A549 (cell line): ENCODE results near the gene CYP2D6. TPM values are rescaled to one million over a fixed set of nuclear protein-coding genes. Genes with fewer than 3 reads are reported as not detected.
"Not testable (repeated sequence)": the region's sequence is repeated elsewhere in the genome, so short reads cannot be mapped to it uniquely, and the experiment has no call there.

Experiments
- ATAC-seq, 2 experiments: fragments of 200-7000 bp in 1 of 2; fragments of >200 bp in 1 of 2; cut with Nextera tagmentation in 1 of 2; cut with Tn5 transposase in 1 of 2; 3 replicates each; pipeline versions ENCODE4 v1.8.0 to v1.9.1; 2018 to 2020; ENCODE audit warnings: mild to moderate bottlenecking in 1 of 2, moderate library complexity in 1 of 2
- CTCF ChIA-PET: fragments of 300-600 bp; sonication (Branson Sonifier 250); formaldehyde crosslinking; extraction: SDS; loops from one replicate; lab custom pipeline; 2021; ENCODE audit warnings: antibody characterized with exemption, inconsistent platforms; lab: Yijun Ruan, JAX
- POLR2A ChIA-PET: fragments of 350-600 bp; formaldehyde crosslinking; extraction: SDS; loops from one replicate; lab custom pipeline; 2021; ENCODE audit warnings: antibody characterized with exemption, inconsistent platforms; lab: Yijun Ruan, JAX
- DNase-seq, 2 experiments: peaks; one replicate each; pipeline versions ENCODE4 v3.0.0 to v3.0.0-alpha.2; 2011 to 2016; ENCODE audit warnings: low read depth in 1 of 2, low spot score in 1 of 2
- FAIRE-seq: peaks from 2 replicates; lab custom pipeline; 2011; peaks lifted over from hg19 to GRCh38; lab: Jason Lieb, UNC
- H3K27ac ChIP-seq, 2 experiments: fragments of >200 bp; sonication (Bioruptor Twin); formaldehyde crosslinking; 3 replicates each; pipeline ENCODE4 v1.5.1; 2016 to 2017
- H3K4me1 ChIP-seq: fragments of >200 bp; sonication (Bioruptor Twin); formaldehyde crosslinking; 3 replicates; pipeline ENCODE4 v1.6.1; 2016
- H3K4me2 ChIP-seq: fragments of >200 bp; sonication (Bioruptor Twin); formaldehyde crosslinking; 3 replicates; pipeline ENCODE4 v1.6.1; 2016
- H3K4me3 ChIP-seq: fragments of >200 bp; sonication (Bioruptor Twin); formaldehyde crosslinking; 3 replicates; pipeline ENCODE4 v1.5.1; 2016
- H3K9me3 ChIP-seq: fragments of >200 bp; sonication (Bioruptor Twin); formaldehyde crosslinking; 3 replicates; pipeline ENCODE4 v1.6.1; 2016
- BHLHE40 ChIP-seq: IDR thresholded peaks from 2 replicates; pipeline ENCODE4 v1.6.1; 2012; ENCODE audit warnings: low read depth, low read length, inconsistent platforms
- CBX2 ChIP-seq: fragments of 200-600 bp; sonication (generic); IDR thresholded peaks from 2 replicates; pipeline ENCODE4 v1.6.1; 2016; ENCODE audit warnings: low read depth, mild to moderate bottlenecking, borderline replicate concordance
- CBX8 ChIP-seq: fragments of 200-600 bp; sonication (generic); IDR thresholded peaks from 2 replicates; pipeline ENCODE4 v1.6.1; 2016
- CHD2 ChIP-seq: fragments of 150-350 bp; IDR thresholded peaks from 2 replicates; pipeline ENCODE4 v1.6.1; 2014; ENCODE audit warnings: low read length; ENCODE audit not compliant: partially characterized antibody
- EHF ChIP-seq: fragments of 250-450 bp; sonication (Bioruptor Pico); IDR thresholded peaks from 2 replicates; pipeline ENCODE4 v1.5.0; 2020; ENCODE audit warnings: mild to moderate bottlenecking
- EHMT2 ChIP-seq: fragments of 200-600 bp; sonication (generic); IDR thresholded peaks from 2 replicates; pipeline ENCODE4 v1.6.1; 2016; ENCODE audit warnings: antibody characterized with exemption, low read depth, mild to moderate bottlenecking, moderate library complexity
- EP300 ChIP-seq, 2 experiments: fragments of >200 bp; sonication (Bioruptor Twin); formaldehyde crosslinking; IDR thresholded peaks; 2 replicates in 1 of 2; 3 replicates in 1 of 2; pipeline ENCODE4 v1.6.1; 2016 to 2017
- ESRRA ChIP-seq: fragments of 150-350 bp; IDR thresholded peaks from 2 replicates; pipeline ENCODE4 v1.6.1; 2014; ENCODE audit warnings: mild to moderate bottlenecking, low read length, borderline replicate concordance
- JUN ChIP-seq, 2 experiments: fragments of >200 bp; sonication (Bioruptor Twin); formaldehyde crosslinking; IDR thresholded peaks; 2 replicates in 1 of 2; 3 replicates in 1 of 2; pipeline ENCODE4 v1.6.1; 2016 to 2017
- NPAS2 ChIP-seq: fragments of 250-450 bp; sonication (Bioruptor Pico); IDR thresholded peaks from 2 replicates; pipeline ENCODE4 v1.8.0; 2022; ENCODE audit warnings: mild to moderate bottlenecking, moderate library complexity, borderline replicate concordance
- PHF8 ChIP-seq: fragments of 200-600 bp; sonication (generic); IDR thresholded peaks from 2 replicates; pipeline ENCODE4 v1.6.1; 2016; ENCODE audit warnings: low read depth, mild to moderate bottlenecking, antibody characterized with exemption, moderate library complexity, borderline replicate concordance
- POLR2AphosphoS2 ChIP-seq: conservative IDR thresholded peaks from 2 replicates; pipeline ENCODE4 v1.6.1; 2012; ENCODE audit warnings: low read length, improper control_type of control experiment, inconsistent platforms
- RCOR1 ChIP-seq: fragments of 150-350 bp; IDR thresholded peaks from 2 replicates; pipeline ENCODE4 v1.6.1; 2014; ENCODE audit warnings: antibody characterized with exemption, low read length, low read depth
- SREBF2 ChIP-seq: fragments of 450-650 bp; IDR thresholded peaks from 2 replicates; pipeline ENCODE4 v1.6.1; 2014; ENCODE audit warnings: mild to moderate bottlenecking, moderate library complexity
- TP53 ChIP-seq: fragments of 250-450 bp; sonication (Bioruptor Pico); IDR thresholded peaks from 2 replicates; pipeline ENCODE4 v1.5.0; 2021; ENCODE audit warnings: mild to moderate bottlenecking, moderate library complexity
- ZC3H11A ChIP-seq: fragments of 450-650 bp; IDR thresholded peaks from 2 replicates; pipeline ENCODE4 v1.6.1; 2014; ENCODE audit warnings: antibody characterized with exemption, mild to moderate bottlenecking
- ZSCAN20 ChIP-seq: fragments of 250-450 bp; sonication (Bioruptor Pico); IDR thresholded peaks from 2 replicates; pipeline ENCODE4 v1.8.0; 2022; ENCODE audit warnings: mild to moderate bottlenecking, moderate library complexity
- WGBS: methylation state at CpG from one replicate; pipeline ENCODE4 v1.1.6; 2017; ENCODE audit errors: missing lambda C conversion rate; 5-methylcytosine and 5-hydroxymethylcytosine counted together
- polyA plus RNA-seq, 4 experiments: library from polyadenylated mRNA; depleted of rRNA in 3 of 4; stranded (reverse); fragments of >200 nt; fragmentation: RNase III in 1 of 4; extraction: RNeasy Plus Mini Kit Qiagen cat#74134 plus additional on column Dnase treatment in 1 of 4; gene quantifications; 2 replicates in 3 of 4; 3 replicates in 1 of 4; pipeline ENCODE4 v1.2.3, GENCODE V29; 2011 to 2017
- TF ChIP-seq, protein P1 (sequence below): fragments of >200 bp; sonication (Bioruptor Twin); formaldehyde crosslinking; IDR thresholded peaks from 3 replicates; pipeline ENCODE4 v1.6.1; 2016
- TF ChIP-seq, protein P2 (sequence below): IDR thresholded peaks from 2 replicates; pipeline ENCODE4 v1.6.1; 2012
- TF ChIP-seq, protein P3 (sequence below): fragments of >200 bp; sonication (Bioruptor Twin); formaldehyde crosslinking; IDR thresholded peaks from 3 replicates; pipeline ENCODE4 v1.5.1; 2016
- TF ChIP-seq, protein P4 (sequence below): fragments of 250-450 bp; sonication (Bioruptor Pico); IDR thresholded peaks from 2 replicates; pipeline ENCODE4 v1.5.0; 2021; ENCODE audit warnings: mild to moderate bottlenecking, moderate library complexity, borderline replicate concordance

The CYP2D6 gene
- polyA plus RNA-seq, 2 of the 4 experiments (the other 2 are of a cell fraction), result 0.59 to 0.63 TPM

DNA sequence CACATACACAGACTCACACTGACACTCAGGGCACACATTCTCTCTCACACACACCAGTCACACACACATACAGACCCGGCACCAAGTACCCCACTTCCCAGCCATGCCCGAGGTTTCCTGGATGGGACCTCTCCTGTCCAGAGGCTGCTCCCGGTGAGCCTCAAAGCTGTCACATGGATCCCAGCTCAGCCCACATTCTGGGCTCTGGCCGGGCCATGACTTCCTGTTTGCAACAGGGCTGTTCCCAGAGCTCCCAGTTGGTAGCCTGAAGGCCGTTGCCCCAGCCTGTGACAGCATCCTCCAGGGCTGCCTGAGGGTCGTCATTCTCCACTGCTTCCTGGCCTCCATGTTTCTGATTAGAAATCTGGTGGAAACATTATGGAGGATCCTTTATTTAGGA is 14.6 kb upstream of the CYP2D6 start:
- FAIRE-seq (no peak), ATAC-seq (no peak), DNase-seq (no peak)
- H3K4me1 ChIP-seq, result no peaks in the 10 kb centered on the region
- 55% methylated on average over 4 of the region's 6 CpGs for WGBS
- TF ChIP-seq POLR2AphosphoS2, result no peak
- TF ChIP-seq, protein P1, sequence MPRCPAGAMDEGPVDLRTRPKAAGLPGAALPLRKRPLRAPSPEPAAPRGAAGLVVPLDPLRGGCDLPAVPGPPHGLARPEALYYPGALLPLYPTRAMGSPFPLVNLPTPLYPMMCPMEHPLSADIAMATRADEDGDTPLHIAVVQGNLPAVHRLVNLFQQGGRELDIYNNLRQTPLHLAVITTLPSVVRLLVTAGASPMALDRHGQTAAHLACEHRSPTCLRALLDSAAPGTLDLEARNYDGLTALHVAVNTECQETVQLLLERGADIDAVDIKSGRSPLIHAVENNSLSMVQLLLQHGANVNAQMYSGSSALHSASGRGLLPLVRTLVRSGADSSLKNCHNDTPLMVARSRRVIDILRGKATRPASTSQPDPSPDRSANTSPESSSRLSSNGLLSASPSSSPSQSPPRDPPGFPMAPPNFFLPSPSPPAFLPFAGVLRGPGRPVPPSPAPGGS, result no peak
- TF ChIP-seq, protein P2, sequence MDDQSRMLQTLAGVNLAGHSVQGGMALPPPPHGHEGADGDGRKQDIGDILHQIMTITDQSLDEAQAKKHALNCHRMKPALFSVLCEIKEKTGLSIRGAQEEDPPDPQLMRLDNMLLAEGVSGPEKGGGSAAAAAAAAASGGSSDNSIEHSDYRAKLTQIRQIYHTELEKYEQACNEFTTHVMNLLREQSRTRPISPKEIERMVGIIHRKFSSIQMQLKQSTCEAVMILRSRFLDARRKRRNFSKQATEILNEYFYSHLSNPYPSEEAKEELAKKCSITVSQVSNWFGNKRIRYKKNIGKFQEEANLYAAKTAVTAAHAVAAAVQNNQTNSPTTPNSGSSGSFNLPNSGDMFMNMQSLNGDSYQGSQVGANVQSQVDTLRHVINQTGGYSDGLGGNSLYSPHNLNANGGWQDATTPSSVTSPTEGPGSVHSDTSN, result no peak
- TF ChIP-seq, all 56 proteins: peak for 0
- H3K4me2 ChIP-seq, result no peak overlapping the region
- H3K27ac ChIP-seq, result no peak overlapping the region
- H3K9me3 ChIP-seq, result no peaks in the 10 kb centered on the region
- CTCF ChIA-PET, result no interaction called here
- POLR2A ChIA-PET, result no interaction called here
- H3K4me3 ChIP-seq, result no peak overlapping the region

DNA sequence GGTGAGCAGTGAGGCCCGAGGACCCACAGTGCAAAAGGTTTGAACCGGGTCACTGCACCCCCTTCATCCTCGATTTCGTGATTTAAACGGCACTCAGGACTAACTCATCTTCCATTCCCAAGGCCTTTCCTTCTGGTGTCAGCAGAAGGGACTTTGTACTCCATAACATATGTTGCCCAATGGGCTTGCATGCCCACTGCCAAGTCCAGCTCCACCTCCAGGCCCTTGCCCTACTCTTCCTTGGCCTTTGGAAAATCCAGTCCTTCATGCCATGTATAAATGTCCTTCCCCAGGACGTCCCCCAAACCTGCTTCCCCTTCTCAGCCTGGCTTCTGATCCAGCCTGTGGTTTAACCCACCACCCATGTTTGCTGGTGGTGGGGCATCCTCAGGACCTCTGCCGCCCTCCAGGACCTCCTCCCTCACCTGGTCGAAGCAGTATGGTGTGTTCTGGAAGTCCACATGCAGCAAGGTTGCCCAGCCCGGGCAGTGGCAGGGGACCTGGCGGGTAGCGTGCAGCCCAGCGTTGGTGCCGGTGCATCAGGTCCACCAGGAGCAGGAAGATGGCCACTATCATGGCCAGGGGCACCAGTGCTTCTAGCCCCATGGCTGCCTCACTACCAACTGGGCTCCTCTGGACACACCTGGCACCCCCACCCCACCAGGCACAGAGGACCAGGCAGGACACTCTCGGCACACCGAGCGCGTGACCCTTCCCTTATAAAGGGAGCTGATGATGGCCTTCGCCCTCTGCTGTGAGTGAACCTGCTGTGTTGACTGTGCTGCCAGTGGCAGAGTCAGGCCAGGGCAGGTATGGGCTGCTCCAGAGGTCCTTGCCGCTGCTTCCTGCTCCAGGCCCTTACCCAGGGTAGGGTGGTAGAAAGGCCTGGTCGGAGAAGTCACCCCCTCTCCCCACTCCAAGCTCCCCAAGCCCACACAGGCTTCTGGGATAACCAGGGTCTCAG is 13.5 kb upstream of the CYP2D6 start:
- H3K27ac ChIP-seq, ATAC-seq, FAIRE-seq, H3K4me1 ChIP-seq, H3K4me2 ChIP-seq, DNase-seq, H3K9me3 ChIP-seq, H3K4me3 ChIP-seq, CTCF ChIA-PET, POLR2A ChIA-PET: not testable (repeated sequence)
- 70% methylated on average over 8 of the region's 20 CpGs for WGBS

DNA sequence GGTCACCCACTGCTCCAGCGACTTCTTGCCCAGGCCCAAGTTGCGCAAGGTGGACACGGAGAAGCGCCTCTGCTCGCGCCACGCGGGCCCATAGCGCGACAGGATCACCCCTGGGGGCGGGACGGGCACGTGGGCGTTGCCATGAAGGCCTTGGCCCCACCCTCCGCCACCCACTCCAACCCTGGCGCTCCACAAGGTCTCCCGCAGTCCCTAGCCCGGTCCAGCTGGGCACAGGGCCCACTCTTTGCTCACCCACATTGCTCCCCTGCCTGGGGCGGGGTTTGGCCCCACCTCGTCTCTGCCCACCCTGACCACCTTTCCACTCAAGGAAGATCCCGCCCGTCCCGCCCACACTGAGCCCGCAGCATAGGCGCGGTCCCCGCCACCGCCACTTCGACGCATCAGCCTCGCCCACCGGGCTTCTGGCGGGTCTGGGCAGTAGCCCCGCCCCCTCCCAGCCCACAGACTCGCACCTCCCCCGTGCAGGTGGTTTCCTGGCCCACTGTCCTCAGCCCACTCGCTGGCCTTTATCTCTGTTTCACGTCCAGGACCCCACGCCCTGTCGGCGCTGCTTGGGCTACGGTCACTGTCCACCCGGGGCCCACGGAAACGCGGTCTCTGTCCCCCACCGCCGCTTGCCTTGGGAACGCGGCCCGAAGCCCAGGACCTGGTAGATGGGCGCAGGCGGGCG is 12.3 kb upstream of the CYP2D6 start:
- DNase-seq (no peak), FAIRE-seq (no peak), ATAC-seq (no peak)
- Histone ChIP-seq H3K27ac (no peak overlapping the region), H3K4me2 (no peak overlapping the region), H3K4me1 (no peaks in the 10 kb centered on the region), H3K4me3 (no peak overlapping the region), H3K9me3 (no peaks in the 10 kb centered on the region)
- no peak for TF ChIP-seq EHF (CRISPR knock-in tag)
- TF ChIP-seq PHF8, result no peak
- no peak for TF ChIP-seq ZC3H11A
- no peak for TF ChIP-seq CBX2
- TF ChIP-seq EP300 (IDR thresholded peaks at IDR 0.05), result no peak
- no peak for TF ChIP-seq EHMT2
- no peak for TF ChIP-seq CHD2
- no peak for TF ChIP-seq ESRRA
- TF ChIP-seq, protein P3, sequence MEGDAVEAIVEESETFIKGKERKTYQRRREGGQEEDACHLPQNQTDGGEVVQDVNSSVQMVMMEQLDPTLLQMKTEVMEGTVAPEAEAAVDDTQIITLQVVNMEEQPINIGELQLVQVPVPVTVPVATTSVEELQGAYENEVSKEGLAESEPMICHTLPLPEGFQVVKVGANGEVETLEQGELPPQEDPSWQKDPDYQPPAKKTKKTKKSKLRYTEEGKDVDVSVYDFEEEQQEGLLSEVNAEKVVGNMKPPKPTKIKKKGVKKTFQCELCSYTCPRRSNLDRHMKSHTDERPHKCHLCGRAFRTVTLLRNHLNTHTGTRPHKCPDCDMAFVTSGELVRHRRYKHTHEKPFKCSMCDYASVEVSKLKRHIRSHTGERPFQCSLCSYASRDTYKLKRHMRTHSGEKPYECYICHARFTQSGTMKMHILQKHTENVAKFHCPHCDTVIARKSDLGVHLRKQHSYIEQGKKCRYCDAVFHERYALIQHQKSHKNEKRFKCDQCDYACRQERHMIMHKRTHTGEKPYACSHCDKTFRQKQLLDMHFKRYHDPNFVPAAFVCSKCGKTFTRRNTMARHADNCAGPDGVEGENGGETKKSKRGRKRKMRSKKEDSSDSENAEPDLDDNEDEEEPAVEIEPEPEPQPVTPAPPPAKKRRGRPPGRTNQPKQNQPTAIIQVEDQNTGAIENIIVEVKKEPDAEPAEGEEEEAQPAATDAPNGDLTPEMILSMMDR, result no peak
- TF ChIP-seq SREBF2, result no peak
- TF ChIP-seq, protein P4, sequence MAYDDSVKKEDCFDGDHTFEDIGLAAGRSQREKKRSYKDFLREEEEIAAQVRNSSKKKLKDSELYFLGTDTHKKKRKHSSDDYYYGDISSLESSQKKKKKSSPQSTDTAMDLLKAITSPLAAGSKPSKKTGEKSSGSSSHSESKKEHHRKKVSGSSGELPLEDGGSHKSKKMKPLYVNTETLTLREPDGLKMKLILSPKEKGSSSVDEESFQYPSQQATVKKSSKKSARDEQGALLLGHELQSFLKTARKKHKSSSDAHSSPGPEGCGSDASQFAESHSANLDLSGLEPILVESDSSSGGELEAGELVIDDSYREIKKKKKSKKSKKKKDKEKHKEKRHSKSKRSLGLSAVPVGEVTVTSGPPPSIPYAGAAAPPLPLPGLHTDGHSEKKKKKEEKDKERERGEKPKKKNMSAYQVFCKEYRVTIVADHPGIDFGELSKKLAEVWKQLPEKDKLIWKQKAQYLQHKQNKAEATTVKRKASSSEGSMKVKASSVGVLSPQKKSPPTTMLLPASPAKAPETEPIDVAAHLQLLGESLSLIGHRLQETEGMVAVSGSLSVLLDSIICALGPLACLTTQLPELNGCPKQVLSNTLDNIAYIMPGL (CRISPR knock-in tag), result no peak
- no peak for TF ChIP-seq BHLHE40
- TF ChIP-seq CBX8, result no peak
- TF ChIP-seq JUN (IDR thresholded peaks at IDR 0.05), result no peak
- no peak for TF ChIP-seq ZSCAN20 (CRISPR knock-in tag)
- TF ChIP-seq NPAS2, result no peak
- TF ChIP-seq TP53, result no peak
- no peak for TF ChIP-seq RCOR1
- ChIA-PET CTCF (no interaction called here), POLR2A (no interaction called here)
- 95% methylated on average over 29 of the region's 54 CpGs for WGBS

DNA sequence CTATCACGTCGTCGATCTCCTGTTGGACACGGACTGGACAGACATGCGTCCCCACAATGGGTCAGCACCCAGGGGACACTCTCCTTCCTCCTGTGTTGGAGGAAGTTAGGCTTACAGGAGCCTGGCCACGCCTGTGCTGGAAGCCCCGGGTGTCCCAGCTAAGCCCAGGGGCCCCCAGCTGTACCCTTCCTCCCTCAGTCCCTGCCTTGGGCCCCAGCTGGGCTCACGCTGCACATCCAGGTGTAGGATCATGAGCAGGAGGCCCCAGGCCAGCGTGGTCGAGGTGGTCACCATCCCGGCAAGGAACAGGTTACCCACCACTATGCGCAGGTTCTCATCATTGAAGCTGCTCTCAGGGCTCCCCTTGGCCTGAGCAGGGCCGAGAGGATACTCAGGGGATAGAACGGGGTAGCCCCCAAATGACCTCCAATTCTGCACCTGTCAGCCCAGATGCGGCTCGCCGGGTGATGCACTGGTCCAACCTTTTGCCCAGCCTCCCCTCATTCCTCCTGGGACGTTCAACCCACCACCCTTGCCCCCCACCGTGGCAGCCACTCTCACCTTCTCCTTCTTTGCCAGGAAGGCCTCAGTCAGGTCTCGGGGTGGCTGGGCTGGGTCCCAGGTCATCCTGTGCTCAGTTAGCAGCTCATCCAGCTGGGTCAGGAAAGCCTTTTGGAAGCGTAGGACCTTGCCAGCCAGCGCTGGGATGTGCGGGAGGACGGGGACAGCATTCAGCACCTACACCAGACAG is 10.9 kb upstream of the CYP2D6 start:
- not testable (repeated sequence) for ATAC-seq, FAIRE-seq, H3K4me3 ChIP-seq

More for the DNA sequence above, 10.9 kb upstream of the CYP2D6 start:
- H3K27ac ChIP-seq, H3K4me2 ChIP-seq, POLR2A ChIA-PET, DNase-seq, H3K9me3 ChIP-seq, H3K4me1 ChIP-seq, CTCF ChIA-PET: not testable (repeated sequence)
- WGBS, result 83% methylated on average over 11 of the region's 24 CpGs
